CD4-positive, alpha-beta T cell (primary cell): ENCODE measurements around the gene SYPL1. TPM values are rescaled to one million over a fixed set of nuclear protein-coding genes. Genes with fewer than 3 reads are reported as not detected.

Source experiments
- ATAC-seq: fragments of 200-7000 bp; cut with Tn5 transposase; one replicate; pipeline ENCODE4 v1.10.0; 2022; ENCODE audit warnings: mild to moderate bottlenecking; ENCODE audit not compliant: poor library complexity
- CTCF ChIA-PET: fragments of 350-600 bp; sonication (Branson Sonifier 250); formaldehyde crosslinking; loops from one replicate; lab custom pipeline; 2021; ENCODE audit warnings: antibody characterized with exemption, inconsistent platforms; lab: Charles Lee
- POLR2A ChIA-PET: fragments of 350-600 bp; sonication (Branson Sonifier 250); formaldehyde crosslinking; loops from one replicate; lab custom pipeline; 2021; ENCODE audit warnings: antibody characterized with exemption, inconsistent platforms; lab: Charles Lee
- DNase-seq, 14 experiments: peaks; one replicate each; pipeline ENCODE4 v3.0.0-alpha.2; 2013 to 2020; ENCODE audit warnings: mixed read lengths in 2 of 14
- H3K27ac ChIP-seq, 2 donors: one replicate each; pipeline versions ENCODE4 v1.5.1 to v1.7.0; 2013; ENCODE audit warnings: low read length in 2 of 2, low read depth in 1 of 2, mild to moderate bottlenecking in 1 of 2
- H3K27me3 ChIP-seq, 2 experiments: 1 replicate in 1 of 2; 2 replicates in 1 of 2; pipeline versions ENCODE4 v1.6.1 to v1.7.0; 2013; ENCODE audit warnings: low read length in 2 of 2, control low read depth in 1 of 2, mild to moderate bottlenecking in 1 of 2, moderate library complexity in 1 of 2; ENCODE audit not compliant: insufficient read depth in 2 of 2, control insufficient read depth in 1 of 2
- H3K36me3 ChIP-seq: one replicate; pipeline ENCODE4 v1.6.1; 2013; ENCODE audit warnings: low read length, control low read depth; ENCODE audit not compliant: insufficient read depth
- H3K4me1 ChIP-seq: one replicate; pipeline ENCODE4 v1.6.1; 2013; ENCODE audit warnings: low read length, control low read depth; ENCODE audit not compliant: insufficient read depth
- H3K4me3 ChIP-seq: one replicate; pipeline ENCODE4 v1.5.1; 2013; ENCODE audit warnings: mild to moderate bottlenecking, low read length, moderate library complexity
- H3K9me3 ChIP-seq, 2 experiments: 1 replicate in 1 of 2; 2 replicates in 1 of 2; pipeline versions ENCODE4 v1.6.1 to v1.7.0; 2013; ENCODE audit warnings: low read length in 2 of 2, mild to moderate bottlenecking in 2 of 2, control low read depth in 1 of 2, moderate library complexity in 1 of 2; ENCODE audit not compliant: control insufficient read depth in 1 of 2, insufficient read depth in 1 of 2
- H3K27ac Mint-ChIP-seq: one replicate; pipeline ENCODE4 v1.8.0; 2020; ENCODE audit warnings: mixed read lengths
- H3K27me3 Mint-ChIP-seq: one replicate; pipeline ENCODE4 v1.8.0; 2021; ENCODE audit warnings: mixed read lengths
- H3K36me3 Mint-ChIP-seq: one replicate; pipeline ENCODE4 v1.8.0; 2021; ENCODE audit warnings: low read depth, mixed read lengths
- H3K4me1 Mint-ChIP-seq: one replicate; pipeline ENCODE4 v1.8.0; 2021; ENCODE audit warnings: low read depth, mixed read lengths
- H3K4me3 Mint-ChIP-seq: one replicate; pipeline ENCODE4 v1.8.0; 2020; ENCODE audit warnings: mild to moderate bottlenecking, mixed read lengths
- H3K9me3 Mint-ChIP-seq: one replicate; pipeline ENCODE4 v1.8.0; 2020; ENCODE audit warnings: mixed read lengths
- CTCF ChIP-seq: fragments of 200-600 bp; IDR thresholded peaks from one replicate; pipeline ENCODE4 v1.8.0; 2022; ENCODE audit warnings: antibody characterized with exemption, mild to moderate bottlenecking
- intact Hi-C, 2 experiments: fragments of 100-400 bp; cut with DNase I in 1 of 2; cut with micrococcal nuclease in 1 of 2; formaldehyde crosslinking; loops; one replicate each; pipeline versions ENCODE4 v1.15.1 to v1.9.0; 2023 to 2025; cut with DNase I, micrococcal nuclease
- total RNA-seq, 174 experiments: library from RNA in 2 of 174; stranded (reverse) in 2 of 174; gene quantifications; one replicate each; pipeline ENCODE4 v1.2.3 and lab custom pipeline; 2021 to 2026

The SYPL1 gene
- total RNA-seq, 2 experiments from 2014 or later, result 51.2 to 53.1 TPM

GRCh38 chr7:106128836-106129235 lies 16.7 kb upstream of the SYPL1 start:
- H3K27me3 ChIP-seq, result no peaks in the 10 kb centered on the region
- no peaks in the 10 kb centered on the region for H3K36me3 Mint-ChIP-seq
- H3K4me3 ChIP-seq, result no peak overlapping the region
- no peak overlapping the region for H3K4me3 Mint-ChIP-seq
- no peak overlapping the region for H3K27ac ChIP-seq
- H3K9me3 Mint-ChIP-seq, result no peaks in the 10 kb centered on the region
- TF ChIP-seq CTCF, result no peak
- H3K27ac Mint-ChIP-seq, result no peak overlapping the region
- ATAC-seq (no peak), DNase-seq (no peak)
- no peaks in the 10 kb centered on the region for H3K9me3 ChIP-seq
- H3K36me3 ChIP-seq, result no peaks in the 10 kb centered on the region
- POLR2A ChIA-PET, result no interaction called here
- intact Hi-C loops, result no loop called here
- H3K4me1 ChIP-seq, result no peaks in the 10 kb centered on the region
- no peaks in the 10 kb centered on the region for H3K27me3 Mint-ChIP-seq
- peaks cover 15% of the 10 kb centered on the region for H3K4me1 Mint-ChIP-seq
- CTCF ChIA-PET, result no interaction called here

- intact Hi-C loops, result loop anchor here in 1 of 2 experiments (2.0 kb wide), 1 partner anchor 17 kb away; no protein-coding TSS in a partner anchor
These were observed 16.1 kb upstream of the SYPL1 start for GRCh38 chr7:106127984-106128780.

More at GRCh38 chr7:106127984-106128780, 16.1 kb upstream of the SYPL1 start:
- peaks cover 15% of the 10 kb centered on the region for H3K4me1 Mint-ChIP-seq
- no peaks in the 10 kb centered on the region for H3K9me3 Mint-ChIP-seq
- POLR2A ChIA-PET, result no interaction called here
- H3K4me1 ChIP-seq, result no peaks in the 10 kb centered on the region
- DNase-seq, result no peak
- H3K4me3 Mint-ChIP-seq, result no peak overlapping the region
- no peak overlapping the region for H3K4me3 ChIP-seq
- H3K36me3 Mint-ChIP-seq, result no peaks in the 10 kb centered on the region
- H3K27me3 ChIP-seq, result no peaks in the 10 kb centered on the region
- ATAC-seq, result no peak
- no peaks in the 10 kb centered on the region for H3K36me3 ChIP-seq
- CTCF ChIA-PET, result no interaction called here
- H3K9me3 ChIP-seq, result no peaks in the 10 kb centered on the region
- TF ChIP-seq CTCF, result no peak
- H3K27ac ChIP-seq, result no peak overlapping the region
- H3K27me3 Mint-ChIP-seq, result no peaks in the 10 kb centered on the region
- no peak overlapping the region for H3K27ac Mint-ChIP-seq
